Activated CD8-positive, alpha-beta memory T cell treated with anti-CD3 and anti-CD28 coated beads, Interleukin-2, amount 50 U/mL, for 48 hours (primary cell): ENCODE measurements around the gene ENOX1.

Experiments
- DNase-seq: peaks from one replicate; pipeline ENCODE4 v3.0.0-alpha.2; 2020

ENOX1 gene

GRCh38 chr13:43529796-43530195 lies 257.0 kb downstream of the ENOX1 start:
- DNase-seq = no peak

GRCh38 chr13:43528992-43529391 lies 257.8 kb downstream of the ENOX1 start:
- no peak for DNase-seq

- DNase-seq = no peak
Measured at GRCh38 chr13:43522788-43523187, 264.0 kb downstream of the ENOX1 start.

- no peak for DNase-seq
Measured at GRCh38 chr13:43520351-43520750, 266.4 kb downstream of the ENOX1 start.

- DNase-seq = no peak
Measured at GRCh38 chr13:43518833-43519232, 267.9 kb downstream of the ENOX1 start.

- DNase-seq = no peak
Measured at GRCh38 chr13:43516401-43516833, 270.4 kb downstream of the ENOX1 start.

GRCh38 chr13:43515531-43515930 lies 271.2 kb downstream of the ENOX1 start:
- DNase-seq = no peak

GRCh38 chr13:43514311-43514710 lies 272.5 kb downstream of the ENOX1 start:
- no peak for DNase-seq

GRCh38 chr13:43512221-43512620 lies 274.6 kb downstream of the ENOX1 start:
- no peak for DNase-seq

GRCh38 chr13:43510956-43511901 lies 275.5 kb downstream of the ENOX1 start:
- no peak for DNase-seq

GRCh38 chr13:43495732-43496131 lies 291.0 kb downstream of the ENOX1 start:
- DNase-seq = no peak

GRCh38 chr13:43494206-43494605 lies 292.6 kb downstream of the ENOX1 start:
- no peak for DNase-seq

GRCh38 chr13:43493496-43494000 lies 293.2 kb downstream of the ENOX1 start:
- DNase-seq = no peak

- DNase-seq = no peak
Measured at GRCh38 chr13:43492745-43493144, 294.0 kb downstream of the ENOX1 start.

- DNase-seq = no peak
Measured at GRCh38 chr13:43492311-43492710, 294.5 kb downstream of the ENOX1 start.

GRCh38 chr13:43489233-43489632 lies 297.5 kb downstream of the ENOX1 start:
- DNase-seq = no peak

- no peak for DNase-seq
Measured at GRCh38 chr13:43487885-43488284, 298.9 kb downstream of the ENOX1 start.

GRCh38 chr13:43487461-43487860 lies 299.3 kb downstream of the ENOX1 start:
- no peak for DNase-seq

GRCh38 chr13:43484432-43485225 lies 302.1 kb downstream of the ENOX1 start:
- DNase-seq = no peak

GRCh38 chr13:43483930-43484329 lies 302.8 kb downstream of the ENOX1 start:
- no peak for DNase-seq

- DNase-seq = no peak
Measured at GRCh38 chr13:43482641-43483040, 304.1 kb downstream of the ENOX1 start.

- DNase-seq = no peak
Measured at GRCh38 chr13:43482026-43482425, 304.7 kb downstream of the ENOX1 start.

GRCh38 chr13:43478902-43479301 lies 307.9 kb downstream of the ENOX1 start:
- no peak for DNase-seq

GRCh38 chr13:43478211-43478610 lies 308.6 kb downstream of the ENOX1 start:
- no peak for DNase-seq
